Measurements from ENCODE around the gene AP1S3. TPM values are rescaled to one million over a fixed set of nuclear protein-coding genes. Genes with fewer than 3 reads are reported as not detected.
A peak's percentile ranks its signal among the peaks of the same experiment; 100 is the strongest.

The AP1S3 gene
- total RNA-seq, 1 donor from 2014 or later, result 5.2 TPM

- TF ChIP-seq CTCF (IDR thresholded peaks at IDR 0.05), result no peak
- H3K27me3 Mint-ChIP-seq (ENCODE audit: low read depth), result no peaks in the 10 kb centered on the region
- no peaks in the 10 kb centered on the region for H3K36me3 Mint-ChIP-seq (ENCODE audit: low read depth)
- H3K4me1 Mint-ChIP-seq (ENCODE audit: low read depth), result peaks cover 49% of the 10 kb centered on the region
- H3K4me3 Mint-ChIP-seq (ENCODE audit: unreplicated experiment), result no peak overlapping the region
- no peak for DNase-seq (ENCODE audit: low spot score)
- H3K27ac Mint-ChIP-seq (ENCODE audit: unreplicated experiment), result no peak overlapping the region
- peaks cover 7% of the 10 kb centered on the region for H3K9me3 Mint-ChIP-seq (ENCODE audit: low read depth)
These were observed 102.2 kb downstream of the AP1S3 start for GRCh38 chr2:223735035-223735640.

GRCh38 chr2:223734346-223734745 is 103.0 kb downstream of the AP1S3 start:
- Mint-ChIP-seq H3K9me3 (ENCODE audit: low read depth) (peaks cover 7% of the 10 kb centered on the region), H3K4me3 (ENCODE audit: unreplicated experiment) (no peak overlapping the region), H3K27ac (ENCODE audit: unreplicated experiment) (no peak overlapping the region), H3K36me3 (ENCODE audit: low read depth) (no peaks in the 10 kb centered on the region), H3K4me1 (ENCODE audit: low read depth) (peaks cover 47% of the 10 kb centered on the region), H3K27me3 (ENCODE audit: low read depth) (no peaks in the 10 kb centered on the region)
- no peak for TF ChIP-seq CTCF (IDR thresholded peaks at IDR 0.05)
- DNase-seq (ENCODE audit: low spot score), result no peak

- no peak overlapping the region for H3K27ac Mint-ChIP-seq (ENCODE audit: unreplicated experiment)
- no peaks in the 10 kb centered on the region for H3K36me3 Mint-ChIP-seq (ENCODE audit: low read depth)
- H3K4me1 Mint-ChIP-seq (ENCODE audit: low read depth), result peaks cover 54% of the 10 kb centered on the region
- TF ChIP-seq CTCF (IDR thresholded peaks at IDR 0.05), result no peak
- H3K9me3 Mint-ChIP-seq (ENCODE audit: low read depth), result peaks cover 7% of the 10 kb centered on the region
- no peaks in the 10 kb centered on the region for H3K27me3 Mint-ChIP-seq (ENCODE audit: low read depth)
- no peak for DNase-seq (ENCODE audit: low spot score)
- H3K4me3 Mint-ChIP-seq (ENCODE audit: unreplicated experiment), result no peak overlapping the region
These were observed 105.0 kb downstream of the AP1S3 start for GRCh38 chr2:223732346-223732745.

- Mint-ChIP-seq H3K27ac (ENCODE audit: unreplicated experiment) (peak overlapping the region; percentile 66), H3K4me1 (ENCODE audit: low read depth) (peaks cover 52% of the 10 kb centered on the region), H3K4me3 (ENCODE audit: unreplicated experiment) (no peak overlapping the region), H3K27me3 (ENCODE audit: low read depth) (no peaks in the 10 kb centered on the region), H3K9me3 (ENCODE audit: low read depth) (peaks cover 7% of the 10 kb centered on the region), H3K36me3 (ENCODE audit: low read depth) (no peaks in the 10 kb centered on the region)
- DNase-seq (ENCODE audit: low spot score), result no peak
- TF ChIP-seq CTCF (IDR thresholded peaks at IDR 0.05), result no peak
These were observed 105.9 kb downstream of the AP1S3 start for GRCh38 chr2:223731503-223731902.

GRCh38 chr2:223729781-223730180 is 107.6 kb downstream of the AP1S3 start:
- H3K4me1 Mint-ChIP-seq (ENCODE audit: low read depth), result peaks cover 55% of the 10 kb centered on the region
- H3K9me3 Mint-ChIP-seq (ENCODE audit: low read depth), result peaks cover 4% of the 10 kb centered on the region
- no peaks in the 10 kb centered on the region for H3K27me3 Mint-ChIP-seq (ENCODE audit: low read depth)
- no peaks in the 10 kb centered on the region for H3K36me3 Mint-ChIP-seq (ENCODE audit: low read depth)
- no peak overlapping the region for H3K4me3 Mint-ChIP-seq (ENCODE audit: unreplicated experiment)
- H3K27ac Mint-ChIP-seq (ENCODE audit: unreplicated experiment), result no peak overlapping the region
- no peak for TF ChIP-seq CTCF (IDR thresholded peaks at IDR 0.05)
- no peak for DNase-seq (ENCODE audit: low spot score)

Data from chondrocyte (in vitro differentiated cells).